Thyroid gland (tissue), 4 donors: ENCODE measurements around the gene SLC2A5. TPM values are rescaled to one million over a fixed set of nuclear protein-coding genes. Genes with fewer than 3 reads are reported as not detected.
"Not testable (repeated sequence)": the region's sequence is repeated elsewhere in the genome, so short reads cannot be mapped to it uniquely, and the experiment has no call there.

Source experiments
- DNase-seq, 2 donors: peaks; one replicate each; pipeline ENCODE4 v3.0.0-alpha.2; 2019
- H3K27ac ChIP-seq, 3 donors: fragments of 200-600 bp; sonication (generic); 1 replicate in 2 of 3; 2 replicates in 1 of 3; pipeline ENCODE4 v1.5.1; 2016 to 2019; ENCODE audit warnings: mild to moderate bottlenecking in 1 of 3, moderate library complexity in 1 of 3
- H3K27me3 ChIP-seq: fragments of 200-600 bp; sonication (generic); one replicate; pipeline ENCODE4 v1.5.1; 2019
- H3K36me3 ChIP-seq, 2 donors: fragments of 200-600 bp; sonication (generic); one replicate each; pipeline ENCODE4 v1.5.1; 2016 to 2019
- H3K4me1 ChIP-seq, 2 donors: fragments of 200-600 bp; sonication (generic); one replicate each; pipeline ENCODE4 v1.5.1; 2017 to 2019
- H3K4me3 ChIP-seq, 3 donors: fragments of 200-600 bp; sonication (generic); replicated peaks in 1 of 3; 1 replicate in 2 of 3; 2 replicates in 1 of 3; pipeline ENCODE4 v1.5.1; 2016; ENCODE audit warnings: mild to moderate bottlenecking in 1 of 3
- H3K9me3 ChIP-seq: fragments of 200-600 bp; sonication (generic); one replicate; pipeline ENCODE4 v1.5.1; 2017
- POLR2A ChIP-seq, 2 donors: fragments of 450-650 bp; IDR thresholded peaks; one replicate each; pipeline ENCODE4 v1.6.1; 2017; ENCODE audit warnings: antibody characterized with exemption in 2 of 2, mild to moderate bottlenecking in 2 of 2, moderate library complexity in 1 of 2
- WGBS, 2 donors: methylation state at CpG; one replicate each; pipeline ENCODE4 v1.1.5; 2017; 5-methylcytosine and 5-hydroxymethylcytosine counted together
- intact Hi-C: fragments of 100-400 bp; cut with DNase I; formaldehyde crosslinking; loops from one replicate; pipeline ENCODE4 v1.15.1; 2023
- total RNA-seq, 4 donors: library from RNA; depleted of rRNA; stranded (reverse); fragments of >200 nt; gene quantifications; one replicate each; pipeline ENCODE4 v1.2.3, GENCODE V29; 2016
- TF ChIP-seq, protein P1 (sequence below), 6 experiments: fragments of 200-600 bp in 3 of 6; fragments of 450-650 bp in 3 of 6; sonication (generic) in 3 of 6; IDR thresholded peaks; one replicate each; pipeline ENCODE4 v1.5.1; 2016 to 2019; ENCODE audit warnings: antibody characterized with exemption in 6 of 6, mild to moderate bottlenecking in 2 of 6, inconsistent platforms in 1 of 6, moderate library complexity in 1 of 6

The SLC2A5 gene
- total RNA-seq, 4 donors from 2014 or later = 0.73 to 1.1 (median 0.88) TPM

DNA sequence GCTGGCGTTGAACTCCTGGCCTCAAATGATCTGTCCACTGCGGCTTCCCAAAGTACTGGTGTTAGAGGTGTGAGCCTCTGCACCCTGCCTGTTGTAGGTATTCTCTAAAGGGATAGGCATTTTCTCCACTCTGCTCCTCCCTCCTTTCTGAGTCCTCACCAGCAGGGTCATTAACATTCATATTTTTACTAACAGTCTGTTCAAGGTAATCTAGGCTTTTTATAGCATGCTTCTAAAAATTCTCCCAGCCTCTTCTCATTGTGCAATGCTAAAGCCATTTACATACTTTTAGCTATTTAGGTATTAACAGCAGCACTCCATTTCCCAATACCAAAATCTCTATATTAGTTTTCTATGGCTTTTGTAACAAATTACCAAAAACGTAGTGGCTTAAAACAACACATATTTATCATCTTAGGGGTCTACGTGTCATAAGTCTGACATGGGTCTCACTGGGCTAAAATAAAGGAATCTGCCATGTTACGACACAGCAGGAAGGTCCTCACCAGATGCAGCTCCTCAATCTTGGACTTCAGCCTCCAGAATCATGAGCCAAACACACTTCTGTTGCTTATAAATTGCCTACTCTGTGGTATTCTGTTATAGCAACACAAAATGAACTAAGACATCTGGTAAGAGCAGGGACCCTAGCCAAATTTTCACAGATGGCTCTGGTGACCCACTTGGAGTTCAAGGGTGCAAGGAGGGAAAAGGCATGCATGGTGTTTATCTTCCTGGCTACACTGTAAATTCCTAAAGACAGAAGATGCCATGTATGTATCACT is 40.3 kb downstream of the SLC2A5 start:
- 88 to 94% methylated on average over 5 of the region's 5 CpGs for WGBS, 2 donors
- no peak overlapping the region for H3K4me3 ChIP-seq

DNA sequence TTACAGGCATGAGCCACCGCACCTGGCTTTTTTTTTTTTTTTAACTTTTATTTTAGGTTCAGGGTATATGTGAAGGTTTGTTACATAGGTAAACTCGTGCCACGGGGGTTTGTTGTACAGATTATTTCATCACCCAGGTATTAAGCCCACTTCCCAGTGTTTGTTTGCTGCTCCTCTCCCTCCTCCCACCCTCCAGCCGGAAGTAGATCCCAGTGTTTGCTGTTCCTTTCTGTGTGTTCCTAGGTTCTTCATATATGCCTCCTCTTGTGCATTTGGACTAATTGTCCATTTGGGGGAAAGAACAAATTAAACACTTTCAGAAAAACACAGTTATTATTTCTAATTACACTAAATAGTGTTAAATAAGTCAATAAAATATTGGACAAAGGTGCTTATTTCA is 42.1 kb downstream of the SLC2A5 start:
- H3K9me3 ChIP-seq = no peaks in the 10 kb centered on the region
- H3K27me3 ChIP-seq = no peaks in the 10 kb centered on the region
- no peak overlapping the region for H3K27ac ChIP-seq
- H3K4me1 ChIP-seq = no peaks in the 10 kb centered on the region
- H3K36me3 ChIP-seq = no peaks in the 10 kb centered on the region
- no peak overlapping the region for H3K4me3 ChIP-seq
- DNase-seq = no peak
- TF ChIP-seq, protein P1, sequence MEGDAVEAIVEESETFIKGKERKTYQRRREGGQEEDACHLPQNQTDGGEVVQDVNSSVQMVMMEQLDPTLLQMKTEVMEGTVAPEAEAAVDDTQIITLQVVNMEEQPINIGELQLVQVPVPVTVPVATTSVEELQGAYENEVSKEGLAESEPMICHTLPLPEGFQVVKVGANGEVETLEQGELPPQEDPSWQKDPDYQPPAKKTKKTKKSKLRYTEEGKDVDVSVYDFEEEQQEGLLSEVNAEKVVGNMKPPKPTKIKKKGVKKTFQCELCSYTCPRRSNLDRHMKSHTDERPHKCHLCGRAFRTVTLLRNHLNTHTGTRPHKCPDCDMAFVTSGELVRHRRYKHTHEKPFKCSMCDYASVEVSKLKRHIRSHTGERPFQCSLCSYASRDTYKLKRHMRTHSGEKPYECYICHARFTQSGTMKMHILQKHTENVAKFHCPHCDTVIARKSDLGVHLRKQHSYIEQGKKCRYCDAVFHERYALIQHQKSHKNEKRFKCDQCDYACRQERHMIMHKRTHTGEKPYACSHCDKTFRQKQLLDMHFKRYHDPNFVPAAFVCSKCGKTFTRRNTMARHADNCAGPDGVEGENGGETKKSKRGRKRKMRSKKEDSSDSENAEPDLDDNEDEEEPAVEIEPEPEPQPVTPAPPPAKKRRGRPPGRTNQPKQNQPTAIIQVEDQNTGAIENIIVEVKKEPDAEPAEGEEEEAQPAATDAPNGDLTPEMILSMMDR (IDR thresholded peaks at IDR 0.05) = no peak
- no peak for TF ChIP-seq POLR2A (IDR thresholded peaks at IDR 0.05)
- intact Hi-C loops = no loop called here
- WGBS, 2 donors = 81 to 88% methylated on average over 4 of the region's 4 CpGs

More for the DNA sequence above, 40.3 kb downstream of the SLC2A5 start:
- no peaks in the 10 kb centered on the region for H3K4me1 ChIP-seq
- TF ChIP-seq, protein P1 (IDR thresholded peaks at IDR 0.05) = no peak
- TF ChIP-seq POLR2A (IDR thresholded peaks at IDR 0.05) = no peak
- no peak for DNase-seq
- H3K36me3 ChIP-seq = no peaks in the 10 kb centered on the region
- H3K27ac ChIP-seq = no peak overlapping the region
- no peaks in the 10 kb centered on the region for H3K9me3 ChIP-seq
- H3K27me3 ChIP-seq = no peaks in the 10 kb centered on the region
- intact Hi-C loops = no loop called here

DNA sequence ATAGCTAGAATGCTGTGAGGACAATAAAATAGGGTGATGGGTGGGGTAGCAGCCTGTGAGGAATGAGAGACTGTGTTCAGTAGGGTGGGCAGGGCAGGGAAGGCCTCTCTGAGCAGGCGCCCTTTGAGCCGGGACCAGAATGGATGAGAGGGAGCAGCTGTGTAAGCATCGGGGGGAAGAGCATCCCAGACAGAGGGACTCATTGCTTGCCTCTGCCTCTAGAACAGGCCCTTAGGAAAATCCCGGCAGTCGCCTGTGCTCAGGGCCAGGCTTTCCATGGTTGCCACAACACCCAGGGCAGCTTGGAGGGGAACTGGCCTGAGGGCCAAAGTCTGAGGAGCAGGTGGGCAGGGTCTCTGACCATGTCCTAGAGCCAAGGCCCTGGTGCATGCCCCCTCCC is 44.0 kb downstream of the SLC2A5 start:
- Histone ChIP-seq H3K9me3 (no peaks in the 10 kb centered on the region), H3K4me3 (no peak overlapping the region), H3K4me1 (peaks cover 0 to under 1% of the 10 kb centered on the region in 2 donors), H3K27ac (no peak overlapping the region), H3K36me3 (no peaks in the 10 kb centered on the region), H3K27me3 (no peaks in the 10 kb centered on the region)
- TF ChIP-seq POLR2A (IDR thresholded peaks at IDR 0.05) = no peak
- TF ChIP-seq, protein P1 (IDR thresholded peaks at IDR 0.05) = no peak
- no peak for DNase-seq
- 84 to 85% methylated on average over 5 of the region's 5 CpGs for WGBS, 2 donors
- intact Hi-C loops = no loop called here

DNA sequence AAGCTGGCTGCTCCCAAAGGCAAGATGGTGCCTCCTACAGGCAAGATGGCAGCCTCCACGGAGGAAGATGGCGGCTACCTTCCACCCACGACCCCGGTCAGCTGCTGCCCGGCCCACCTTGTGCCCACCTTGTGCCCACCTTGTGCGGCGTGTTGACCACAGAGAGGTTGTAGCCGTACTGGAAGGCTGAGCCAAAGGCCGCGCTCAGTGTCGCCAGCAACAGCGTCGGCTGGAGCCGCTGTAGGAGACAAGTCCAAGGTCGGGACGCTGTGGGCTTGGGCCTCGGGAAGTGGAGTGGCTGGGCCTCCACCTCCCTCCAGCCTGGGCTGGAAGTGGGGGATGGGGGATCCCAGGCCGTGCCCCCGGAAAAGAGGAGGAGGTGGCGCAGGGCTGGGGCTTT is 44.6 kb downstream of the SLC2A5 start:
- Histone ChIP-seq H3K9me3 (no peaks in the 10 kb centered on the region), H3K36me3 (no peaks in the 10 kb centered on the region), H3K4me1 (peaks cover 0 to 6% of the 10 kb centered on the region in 2 donors), H3K4me3 (no peak overlapping the region), H3K27me3 (no peaks in the 10 kb centered on the region), H3K27ac (no peak overlapping the region)
- WGBS, 2 donors = 88 to 96% methylated on average over 10 to 20 of the region's 20 CpGs
- TF ChIP-seq, protein P1 (IDR thresholded peaks at IDR 0.05) = no peak
- TF ChIP-seq POLR2A (IDR thresholded peaks at IDR 0.05) = no peak
- no peak for DNase-seq
- intact Hi-C loops = no loop called here

DNA sequence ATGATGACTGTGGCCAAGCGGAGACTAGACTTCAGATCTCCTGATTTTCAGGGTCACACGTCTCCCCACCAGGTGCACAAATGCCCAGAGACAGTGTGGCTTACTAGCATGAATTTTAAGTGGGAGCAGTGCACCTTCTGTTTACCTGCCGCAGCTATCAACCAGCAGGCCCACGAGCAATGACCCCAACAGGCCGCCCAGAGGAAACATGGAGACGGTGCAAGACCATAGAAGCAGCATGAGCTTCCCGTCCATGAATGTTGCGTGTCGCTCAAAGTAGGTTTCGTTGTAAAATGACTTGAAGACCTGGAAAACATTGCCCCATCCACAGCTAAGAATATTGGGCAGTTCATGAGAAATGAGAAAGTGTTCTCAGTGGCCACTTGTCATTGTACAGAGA is 46.7 kb downstream of the SLC2A5 start:
- no peaks in the 10 kb centered on the region for H3K9me3 ChIP-seq
- H3K27ac ChIP-seq = no peak overlapping the region
- 96 to 98% methylated on average over 10 of the region's 10 CpGs for WGBS, 2 donors
- no peak overlapping the region for H3K4me3 ChIP-seq
- H3K4me1 ChIP-seq = peaks cover 0 to 8% of the 10 kb centered on the region in 2 donors
- no peak for DNase-seq
- intact Hi-C loops = no loop called here
- TF ChIP-seq, protein P1 (IDR thresholded peaks at IDR 0.05) = no peak
- no peak for TF ChIP-seq POLR2A (IDR thresholded peaks at IDR 0.05)
- no peaks in the 10 kb centered on the region for H3K36me3 ChIP-seq
- H3K27me3 ChIP-seq = no peaks in the 10 kb centered on the region

DNA sequence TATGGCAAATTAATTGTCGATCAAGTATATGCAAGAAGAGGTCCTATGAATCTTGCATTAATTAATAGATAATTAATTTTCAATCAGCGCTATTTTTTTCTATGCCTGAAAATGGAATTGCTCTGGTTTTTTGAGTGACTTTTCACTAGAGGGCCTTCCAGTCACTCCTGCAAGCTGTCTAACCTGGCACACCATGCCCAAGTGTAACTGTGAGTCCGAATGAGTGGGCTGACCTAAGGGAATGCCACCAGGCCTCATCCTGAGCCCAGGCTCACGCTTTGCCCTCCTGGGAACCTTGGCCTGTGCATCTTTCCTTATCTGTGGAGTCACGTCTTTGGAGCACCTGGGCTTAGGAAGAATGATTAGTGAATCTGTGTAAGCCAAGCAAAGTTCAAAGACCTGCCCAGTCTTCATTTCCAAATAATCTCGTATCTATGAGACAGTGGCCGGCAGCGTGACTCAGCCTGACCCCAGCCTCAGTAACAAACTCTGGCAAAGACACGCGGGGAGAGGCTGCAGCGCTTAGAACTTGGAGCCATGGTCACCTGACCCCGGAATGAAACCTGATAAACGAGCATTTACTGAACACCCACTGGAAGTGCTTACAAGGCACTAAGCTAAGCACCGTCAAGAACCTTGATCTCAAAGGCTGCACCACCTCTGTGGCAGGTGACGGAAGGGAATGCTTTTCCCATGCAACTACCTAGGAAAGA is 47.3 kb downstream of the SLC2A5 start:
- H3K27ac ChIP-seq, H3K36me3 ChIP-seq, DNase-seq, H3K27me3 ChIP-seq, H3K4me1 ChIP-seq, intact Hi-C loops, H3K9me3 ChIP-seq, H3K4me3 ChIP-seq: not testable (repeated sequence)
- 65% methylated on average over 15 of the region's 15 CpGs for WGBS, 2 donors
